ENCODE data around the gene ANAPC16. TPM values are rescaled to one million over a fixed set of nuclear protein-coding genes. Genes with fewer than 3 reads are reported as not detected.

The ANAPC16 gene
- total and polyA plus RNA-seq, 2 of the 4 experiments (the other 2 are of a cell fraction): 25.2 to 26.3 TPM

- no peak for ATAC-seq (ENCODE audit: low read depth)
- peak overlapping the region; percentile 84 for H3K4me2 ChIP-seq (ENCODE audit: low read depth, low read length)
- peak overlapping the region; percentile 98 for H2AK9ac ChIP-seq (replicated peaks; ENCODE audit: low read depth, low read length, poor library complexity)
- peak overlapping the region; percentile 15 to 56; a peak in 2 of 4 replicates for H4K8ac ChIP-seq (ENCODE audit: low read depth in 2 of 2, low read length in 2 of 2)
- peak; percentile 59 for DNase-seq
- peak overlapping the region; percentile 94 for H3K9ac ChIP-seq (ENCODE audit: low read depth, low read length)
- no peaks in the 10 kb centered on the region for H3K9me3 ChIP-seq (ENCODE audit: control insufficient read depth, insufficient read depth, low read length)
- peak overlapping the region; percentile 66 for H3K18ac ChIP-seq (ENCODE audit: low read depth, low read length)
- WGBS, 2 experiments (ENCODE audit: extremely low coverage in 2 of 2, insufficient read length in 1 of 2): 5% methylated on average over 19 of the region's 26 CpGs; no CpG with 5 or more reads in 1 of the 2 experiments
- dilution Hi-C loops (cut with HindIII; ENCODE audit: low sequenced_read_pairs, unreplicated experiment): no loop called here
- ChIA-PET CTCF (interaction anchor here (0.6 to 1.9 kb wide), 10 partner anchors 8 to 1822 kb away, joined by 3 to 5 read pairs (median 3); no protein-coding TSS in a partner anchor), POLR2A (ENCODE audit: unreplicated experiment) (interaction anchor here (0.6 to 0.9 kb wide), 4 partner anchors 9 to 603 kb away, joined by 3 to 7 read pairs (median 4); no protein-coding TSS in a partner anchor)
- H3K4me3 ChIP-seq (ENCODE audit: insufficient read depth, low read depth, low read length): peak overlapping the region; percentile 80
- peaks cover 38% of the 10 kb centered on the region for H4K20me1 ChIP-seq (ENCODE audit: insufficient read depth, low read length)
- H3K36me3 ChIP-seq (ENCODE audit: control insufficient read depth, insufficient read depth, low read length): peaks cover 24% of the 10 kb centered on the region
- H4K91ac ChIP-seq (ENCODE audit: insufficient read depth, low read depth, low read length): peak overlapping the region; percentile 26; the same call in 1 of the 2 replicates
- H3K23ac ChIP-seq (ENCODE audit: low read depth, low read length): peak overlapping the region; percentile 92
- H3K4ac ChIP-seq (ENCODE audit: low read depth, low read length): peak overlapping the region; percentile 91
- intact Hi-C loops (cut with micrococcal nuclease): loop anchor here (1.0 kb wide), 1 partner anchor 62 kb away; no protein-coding TSS in a partner anchor
- no peaks in the 10 kb centered on the region for H3K27me3 ChIP-seq (ENCODE audit: control insufficient read depth, insufficient read depth, low read length)
- no TSS peak for BruUV-seq (replicated peaks)
- H3K79me1 ChIP-seq (ENCODE audit: low read depth in 1 of 2, low read length in 2 of 2): peaks cover 10 to 27% of the 10 kb centered on the region in 2 experiments; a peak in 3 of 4 replicates
- H2BK5ac ChIP-seq (ENCODE audit: low read depth, low read length, poor library complexity, severe bottlenecking): peak overlapping the region; percentile 66
- peak overlapping the region; percentile 86 for H2AK5ac ChIP-seq (ENCODE audit: low read depth, low read length)
- peaks cover 13% of the 10 kb centered on the region; the same call in 1 of the 2 replicates for H3K9me1 ChIP-seq (ENCODE audit: insufficient read depth, low read length)
- H3K14ac ChIP-seq (replicated peaks; ENCODE audit: low read depth, low read length): peak overlapping the region; percentile 97
- peak overlapping the region; percentile 91 for H2AFZ ChIP-seq (replicated peaks; ENCODE audit: low read length, poor library complexity)
- peak overlapping the region; percentile 87 for H3K27ac ChIP-seq (ENCODE audit: insufficient read depth, low read length)
- peak overlapping the region; percentile 2; the same call in 1 of the 2 replicates for H4K5ac ChIP-seq (ENCODE audit: low read depth, low read length)
- H3K4me1 ChIP-seq (ENCODE audit: control insufficient read depth, insufficient read depth, low read length): peaks cover 7% of the 10 kb centered on the region
- in situ Hi-C loops (cut with MboI; ENCODE audit: low sequenced_read_pairs): no loop called here
- peak overlapping the region; percentile 73 for H3K56ac ChIP-seq (ENCODE audit: extremely low read depth, insufficient read depth, low read length)
- no peak overlapping the region for H2BK15ac ChIP-seq (ENCODE audit: low read depth, low read length)
- H2BK20ac ChIP-seq (ENCODE audit: low read depth, low read length): no peak overlapping the region
- TF ChIP-seq, protein P1, sequence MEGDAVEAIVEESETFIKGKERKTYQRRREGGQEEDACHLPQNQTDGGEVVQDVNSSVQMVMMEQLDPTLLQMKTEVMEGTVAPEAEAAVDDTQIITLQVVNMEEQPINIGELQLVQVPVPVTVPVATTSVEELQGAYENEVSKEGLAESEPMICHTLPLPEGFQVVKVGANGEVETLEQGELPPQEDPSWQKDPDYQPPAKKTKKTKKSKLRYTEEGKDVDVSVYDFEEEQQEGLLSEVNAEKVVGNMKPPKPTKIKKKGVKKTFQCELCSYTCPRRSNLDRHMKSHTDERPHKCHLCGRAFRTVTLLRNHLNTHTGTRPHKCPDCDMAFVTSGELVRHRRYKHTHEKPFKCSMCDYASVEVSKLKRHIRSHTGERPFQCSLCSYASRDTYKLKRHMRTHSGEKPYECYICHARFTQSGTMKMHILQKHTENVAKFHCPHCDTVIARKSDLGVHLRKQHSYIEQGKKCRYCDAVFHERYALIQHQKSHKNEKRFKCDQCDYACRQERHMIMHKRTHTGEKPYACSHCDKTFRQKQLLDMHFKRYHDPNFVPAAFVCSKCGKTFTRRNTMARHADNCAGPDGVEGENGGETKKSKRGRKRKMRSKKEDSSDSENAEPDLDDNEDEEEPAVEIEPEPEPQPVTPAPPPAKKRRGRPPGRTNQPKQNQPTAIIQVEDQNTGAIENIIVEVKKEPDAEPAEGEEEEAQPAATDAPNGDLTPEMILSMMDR (conservative IDR thresholded peaks at IDR 0.05; ENCODE audit: low read depth, low read length): peak; percentile 61
- TF ChIP-seq, protein P2, sequence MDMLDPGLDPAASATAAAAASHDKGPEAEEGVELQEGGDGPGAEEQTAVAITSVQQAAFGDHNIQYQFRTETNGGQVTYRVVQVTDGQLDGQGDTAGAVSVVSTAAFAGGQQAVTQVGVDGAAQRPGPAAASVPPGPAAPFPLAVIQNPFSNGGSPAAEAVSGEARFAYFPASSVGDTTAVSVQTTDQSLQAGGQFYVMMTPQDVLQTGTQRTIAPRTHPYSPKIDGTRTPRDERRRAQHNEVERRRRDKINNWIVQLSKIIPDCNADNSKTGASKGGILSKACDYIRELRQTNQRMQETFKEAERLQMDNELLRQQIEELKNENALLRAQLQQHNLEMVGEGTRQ (IDR thresholded peaks at IDR 0.05; ENCODE audit: low read depth, low read length): 0 out of 2 replicates have a peak, but pooled peaks have one; percentile 2
- TF ChIP-seq CHD1 (IDR thresholded peaks at IDR 0.05; ENCODE audit: low read depth, low read length) (no peak), MXI1 (IDR thresholded peaks at IDR 0.05; ENCODE audit: borderline replicate concordance, low read depth, low read length) (peak; percentile 53; the same call in 1 of the 2 replicates), RAD21 (IDR thresholded peaks at IDR 0.05; ENCODE audit: low read length) (peak; percentile 63), ELK1 (IDR thresholded peaks at IDR 0.05; ENCODE audit: borderline replicate concordance, low read depth, low read length) (no peak), SMC3 (IDR thresholded peaks at IDR 0.05; ENCODE audit: low read depth, low read length) (peak; percentile 50)
- peak overlapping the region; percentile 23; the same call in 1 of the 2 replicates for H2BK120ac ChIP-seq (ENCODE audit: low read depth, low read length)
Observed at GRCh38 chr10:72274730-72275350, 59.0 kb downstream of the ANAPC16 start.
